Central memory CD8-positive, alpha-beta T cell (primary cell): ENCODE measurements around the gene ADGRA1.

Source experiments
- ATAC-seq: fragments of 150-1000 bp; cut with Tn5 transposase; replicated peaks from 2 replicates; pipeline ENCODE4 v1.10.0; 2022; ENCODE audit warnings: mild to moderate bottlenecking, moderate FRiP score, moderate number of reproducible peaks; ENCODE audit not compliant: poor library complexity, severe bottlenecking; ENCODE audit errors: extremely low read depth
- DNase-seq, 2 donors: peaks; one replicate each; pipeline ENCODE4 v3.0.0; 2021; ENCODE audit warnings: low spot score in 2 of 2
- H3K27ac Mint-ChIP-seq: one replicate; pipeline ENCODE4 v1.8.0; 2022; ENCODE audit warnings: low read depth, mild to moderate bottlenecking, moderate library complexity, mixed read lengths
- H3K27me3 Mint-ChIP-seq: one replicate; pipeline ENCODE4 v1.8.0; 2022; ENCODE audit warnings: mixed read lengths
- H3K36me3 Mint-ChIP-seq: one replicate; pipeline ENCODE4 v1.8.0; 2022; ENCODE audit warnings: mild to moderate bottlenecking, moderate library complexity, mixed read lengths; ENCODE audit not compliant: insufficient read depth
- H3K4me1 Mint-ChIP-seq: one replicate; pipeline ENCODE4 v1.8.0; 2022; ENCODE audit warnings: mixed read lengths
- H3K4me3 Mint-ChIP-seq: one replicate; pipeline ENCODE4 v1.8.0; 2022; ENCODE audit warnings: mild to moderate bottlenecking, moderate library complexity, mixed read lengths
- H3K9me3 Mint-ChIP-seq: one replicate; pipeline ENCODE4 v1.8.0; 2022; ENCODE audit warnings: mixed read lengths

ADGRA1 gene

DNA sequence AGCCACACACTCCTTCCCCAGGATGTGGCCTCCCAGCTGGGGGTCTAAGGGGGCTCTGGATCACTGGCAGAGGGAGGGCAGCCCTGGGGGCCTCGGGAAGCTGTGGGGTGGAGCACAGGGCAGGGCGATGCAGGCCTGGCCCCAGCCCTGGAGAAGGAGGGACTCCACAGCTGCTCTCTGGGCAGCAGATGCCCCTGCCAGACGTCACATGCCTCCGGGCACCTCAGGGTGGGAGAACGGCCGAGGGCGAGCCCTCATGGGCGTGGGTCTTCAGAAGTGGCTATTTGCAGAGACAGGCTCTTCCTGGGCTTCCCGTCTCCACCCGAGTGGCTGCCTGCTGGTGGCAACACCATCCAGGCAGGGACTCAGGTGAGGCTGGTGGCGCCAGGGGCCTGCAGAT is 16.0 kb upstream of the ADGRA1 start:
- H3K9me3 Mint-ChIP-seq: no peaks in the 10 kb centered on the region
- H3K4me3 Mint-ChIP-seq: no peak overlapping the region
- DNase-seq: no peak
- H3K4me1 Mint-ChIP-seq: no peaks in the 10 kb centered on the region
- H3K27ac Mint-ChIP-seq: no peak overlapping the region
- H3K27me3 Mint-ChIP-seq: peaks cover 12% of the 10 kb centered on the region
- ATAC-seq: no peak
- no peaks in the 10 kb centered on the region for H3K36me3 Mint-ChIP-seq

DNA sequence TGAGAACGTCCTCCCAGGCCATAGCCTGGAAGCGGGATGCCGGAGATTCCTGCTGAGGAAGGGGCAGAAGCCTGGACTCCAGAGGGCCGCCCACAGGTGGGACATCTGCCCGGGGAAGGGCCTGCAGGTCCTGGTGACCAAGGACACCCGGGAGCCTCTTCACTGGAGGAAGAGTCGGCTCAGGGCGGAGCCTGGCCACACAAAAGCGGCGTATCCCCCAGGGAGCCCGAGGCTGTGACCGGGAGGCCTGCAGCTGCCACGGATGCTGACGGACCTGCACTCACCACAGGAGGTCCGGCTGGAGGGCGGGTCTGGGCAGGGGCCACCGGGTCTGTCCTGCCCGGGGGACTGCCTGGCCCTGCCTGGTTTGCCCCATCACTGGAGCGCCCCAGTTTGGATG is 15.5 kb upstream of the ADGRA1 start:
- no peaks in the 10 kb centered on the region for H3K4me1 Mint-ChIP-seq
- H3K9me3 Mint-ChIP-seq: no peaks in the 10 kb centered on the region
- ATAC-seq (no peak), DNase-seq (no peak)
- H3K36me3 Mint-ChIP-seq: no peaks in the 10 kb centered on the region
- H3K4me3 Mint-ChIP-seq: no peak overlapping the region
- peaks cover 12% of the 10 kb centered on the region for H3K27me3 Mint-ChIP-seq
- H3K27ac Mint-ChIP-seq: no peak overlapping the region

DNA sequence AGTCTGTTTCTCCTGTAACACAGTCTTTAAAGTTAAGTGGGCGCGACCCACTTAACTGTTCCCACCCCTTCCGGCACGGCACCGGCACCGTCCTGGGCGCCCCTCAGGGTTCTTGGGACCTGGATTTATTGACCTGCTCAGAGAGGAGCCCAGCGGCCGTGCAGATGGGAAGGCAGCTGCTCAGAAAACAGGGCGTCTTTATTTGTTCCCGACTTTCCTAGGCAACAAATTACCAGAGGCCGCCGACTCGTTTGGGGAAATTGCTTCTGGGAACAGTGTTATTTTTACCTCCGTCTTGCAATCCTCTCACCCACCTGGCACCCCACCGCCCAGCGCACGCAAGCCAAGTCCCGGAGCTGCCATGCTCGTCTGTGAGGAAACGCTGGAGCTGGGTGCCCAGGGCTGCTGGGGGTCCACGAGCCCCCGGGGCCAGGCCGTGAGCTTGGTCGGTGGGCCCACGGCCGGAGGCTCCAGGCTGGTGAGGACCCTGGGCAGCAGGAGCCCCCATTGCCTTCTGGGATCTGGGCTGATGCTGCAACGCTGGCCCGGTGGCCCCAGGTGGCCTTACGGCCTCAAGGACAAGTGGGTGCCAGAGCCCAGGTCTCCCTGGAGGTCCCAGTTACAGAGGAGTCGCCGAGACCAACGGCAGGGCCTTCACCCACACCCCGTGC is 14.9 kb upstream of the ADGRA1 start:
- DNase-seq (no peak), ATAC-seq (no peak)
- Mint-ChIP-seq H3K27me3 (peaks cover 12% of the 10 kb centered on the region), H3K27ac (no peak overlapping the region), H3K4me3 (no peak overlapping the region), H3K36me3 (no peaks in the 10 kb centered on the region), H3K4me1 (no peaks in the 10 kb centered on the region), H3K9me3 (no peaks in the 10 kb centered on the region)

DNA sequence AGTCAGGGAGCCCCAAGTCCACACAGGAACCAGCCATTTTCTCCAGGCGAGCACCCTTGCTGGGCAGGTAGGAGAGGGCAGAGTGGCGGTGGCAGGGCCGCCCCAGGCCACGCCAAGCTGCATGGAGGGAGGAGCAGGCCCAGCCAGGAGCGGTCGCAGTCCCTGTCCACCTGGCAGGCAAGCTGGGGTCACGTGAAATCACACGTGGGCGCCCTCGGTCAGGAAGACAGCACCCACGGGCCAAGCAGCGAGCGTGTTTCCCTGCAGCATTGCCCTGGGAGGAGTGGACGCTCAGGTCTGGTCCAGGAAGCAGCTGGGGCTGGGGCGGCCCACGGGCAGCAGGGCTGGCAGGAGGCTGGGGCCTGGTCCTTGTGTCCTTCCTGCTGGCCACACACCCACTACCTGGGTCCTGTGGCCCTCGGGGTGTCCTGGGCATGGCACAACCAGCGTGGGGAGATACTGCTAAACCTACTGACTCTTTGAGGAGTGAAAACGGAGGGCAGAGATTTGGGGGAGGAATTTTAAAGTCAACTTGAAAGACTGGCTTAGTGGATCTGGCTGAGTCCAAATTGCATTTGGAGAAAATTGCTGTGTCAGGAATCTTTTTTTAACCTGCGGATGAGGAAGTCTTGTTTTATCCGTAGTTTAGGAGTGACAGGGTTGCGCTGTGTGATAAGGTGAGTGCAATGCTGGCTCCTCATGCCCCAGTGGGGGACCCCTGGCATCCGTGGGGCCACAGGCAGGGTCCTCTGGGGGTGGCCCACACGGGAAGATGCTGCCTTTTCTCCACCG is 12.2 kb upstream of the ADGRA1 start:
- ATAC-seq: no peak
- H3K36me3 Mint-ChIP-seq: no peaks in the 10 kb centered on the region
- no peaks in the 10 kb centered on the region for H3K9me3 Mint-ChIP-seq
- no peak for DNase-seq
- H3K27me3 Mint-ChIP-seq: peaks cover 12% of the 10 kb centered on the region
- H3K4me1 Mint-ChIP-seq: no peaks in the 10 kb centered on the region
- no peak overlapping the region for H3K27ac Mint-ChIP-seq
- H3K4me3 Mint-ChIP-seq: no peak overlapping the region

DNA sequence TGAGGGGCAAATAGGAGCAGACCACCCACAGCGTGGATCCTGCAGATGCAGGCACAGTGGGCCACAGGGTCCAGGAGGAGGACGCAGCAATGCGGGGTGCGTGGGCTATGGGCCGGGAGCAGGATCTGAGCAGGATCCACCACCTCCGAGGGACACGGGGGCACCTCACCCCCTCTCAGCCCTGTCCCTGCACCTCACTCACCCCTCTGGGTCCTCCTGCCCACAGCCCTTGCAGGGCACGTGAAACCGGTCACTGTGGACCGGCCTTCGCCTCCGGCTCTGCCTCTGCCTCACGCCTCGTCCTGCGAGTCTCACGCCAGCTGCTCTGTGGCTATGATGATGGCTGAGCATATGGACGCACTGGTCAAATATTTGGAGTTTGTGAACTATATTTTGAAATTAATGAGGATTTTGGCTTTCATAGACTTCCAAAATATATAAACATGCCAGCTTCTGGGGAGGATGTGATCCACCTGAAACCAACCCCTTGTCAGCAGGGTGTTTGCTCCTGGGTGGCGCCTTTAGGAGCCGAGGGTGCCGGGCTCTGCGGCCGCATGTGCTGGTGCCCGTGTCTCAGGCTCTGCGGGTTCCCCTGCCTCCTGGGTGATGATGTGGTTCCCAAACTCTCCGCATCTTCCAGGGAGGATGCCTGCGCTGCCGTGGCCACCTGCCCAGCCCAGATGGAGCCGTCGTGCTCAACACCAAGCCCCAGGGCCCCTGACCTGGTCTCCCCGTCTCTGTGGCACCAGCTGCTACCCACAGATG is 11.3 kb upstream of the ADGRA1 start:
- Mint-ChIP-seq H3K4me3 (no peak overlapping the region), H3K27ac (no peak overlapping the region), H3K4me1 (no peaks in the 10 kb centered on the region), H3K9me3 (no peaks in the 10 kb centered on the region), H3K27me3 (peaks cover 12% of the 10 kb centered on the region), H3K36me3 (no peaks in the 10 kb centered on the region)
- DNase-seq (no peak), ATAC-seq (no peak)

DNA sequence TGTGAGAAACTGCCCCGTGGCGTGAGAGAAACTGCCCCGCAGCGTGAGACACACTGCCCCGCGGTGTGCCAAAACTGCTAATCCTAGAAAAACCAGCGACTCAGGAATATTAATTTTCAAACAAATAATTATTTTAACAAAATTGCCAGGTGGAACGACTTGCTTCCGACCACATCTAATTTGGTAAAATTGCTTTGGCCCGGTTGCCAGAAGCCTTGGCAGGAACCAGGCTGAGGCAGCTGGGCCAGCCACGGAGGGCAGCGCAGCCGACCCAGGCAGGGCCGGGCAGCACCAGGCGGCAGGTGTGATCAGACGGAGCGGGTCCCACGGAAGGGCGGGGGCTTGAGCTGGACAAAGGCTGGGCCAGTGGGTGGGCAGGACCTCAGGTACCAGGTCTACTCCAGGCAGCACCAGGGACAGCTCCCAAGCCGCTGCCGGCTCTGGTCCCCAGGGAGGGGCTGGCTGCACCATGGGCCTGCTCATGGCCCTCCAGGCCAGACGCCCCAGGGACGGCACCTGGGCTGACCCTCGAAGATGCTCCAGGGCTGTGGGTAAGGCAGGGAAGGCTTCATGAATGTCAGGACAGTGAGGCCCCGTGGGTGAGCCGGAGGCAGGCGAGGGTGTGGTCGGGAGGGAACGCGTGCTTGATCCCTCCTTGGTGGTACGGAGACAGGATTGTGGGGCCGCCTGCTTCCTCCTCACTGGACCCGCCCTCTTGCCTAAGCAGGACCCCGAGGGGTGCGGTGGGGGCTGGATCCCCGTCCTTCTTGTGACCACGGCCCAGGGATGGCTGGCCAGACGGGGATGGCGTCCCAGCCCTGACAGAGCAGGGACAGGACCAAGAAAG is 7.7 kb upstream of the ADGRA1 start:
- Mint-ChIP-seq H3K27me3 (peaks cover 10% of the 10 kb centered on the region), H3K4me1 (no peaks in the 10 kb centered on the region), H3K36me3 (no peaks in the 10 kb centered on the region), H3K4me3 (no peak overlapping the region), H3K27ac (no peak overlapping the region), H3K9me3 (no peaks in the 10 kb centered on the region)
- ATAC-seq: no peak
- no peak for DNase-seq

DNA sequence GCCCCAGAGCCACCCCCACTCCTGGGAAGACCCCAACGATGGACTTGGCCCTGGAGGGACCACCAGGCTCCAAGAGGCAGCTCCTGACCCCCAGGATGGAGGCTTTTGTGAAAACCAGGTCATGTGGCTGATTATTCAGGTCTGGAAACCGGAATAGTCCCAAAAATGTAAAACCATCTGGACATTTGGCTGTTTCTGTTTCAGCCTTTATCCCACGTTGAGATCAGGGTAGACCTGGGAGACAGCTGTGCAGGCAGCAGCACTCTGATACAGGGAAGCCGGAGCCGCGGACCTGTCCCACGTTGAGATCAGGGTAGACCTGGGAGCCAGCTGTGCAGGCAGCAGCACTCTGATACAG is 7.1 kb upstream of the ADGRA1 start:
- Mint-ChIP-seq H3K9me3 (no peaks in the 10 kb centered on the region), H3K36me3 (no peaks in the 10 kb centered on the region), H3K4me1 (no peaks in the 10 kb centered on the region), H3K27me3 (peaks cover 9% of the 10 kb centered on the region), H3K27ac (no peak overlapping the region), H3K4me3 (no peak overlapping the region)
- ATAC-seq: no peak
- DNase-seq: no peak

DNA sequence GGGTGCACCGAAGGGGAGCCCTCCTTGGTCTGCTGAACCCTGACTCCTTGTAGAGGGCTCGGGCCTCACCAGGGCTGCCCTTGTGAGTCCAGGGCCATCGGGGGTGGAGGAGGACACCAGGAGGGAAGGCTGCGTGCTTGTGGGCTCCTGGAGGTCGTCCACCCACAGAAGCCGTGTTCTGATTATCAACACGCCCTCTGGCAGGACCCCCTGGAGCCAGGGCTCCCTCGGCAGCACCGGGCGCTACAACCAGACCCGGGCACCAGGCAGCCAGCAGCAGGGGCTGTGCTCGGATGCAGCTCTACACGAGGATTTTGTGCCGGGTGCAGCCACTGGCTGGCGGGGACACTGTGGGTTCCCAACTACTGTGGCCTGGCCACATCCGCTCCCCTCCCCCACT is 6.1 kb upstream of the ADGRA1 start:
- no peaks in the 10 kb centered on the region for H3K36me3 Mint-ChIP-seq
- no peak overlapping the region for H3K4me3 Mint-ChIP-seq
- no peaks in the 10 kb centered on the region for H3K9me3 Mint-ChIP-seq
- no peak overlapping the region for H3K27ac Mint-ChIP-seq
- no peaks in the 10 kb centered on the region for H3K4me1 Mint-ChIP-seq
- ATAC-seq: no peak
- H3K27me3 Mint-ChIP-seq: peaks cover 12% of the 10 kb centered on the region
- no peak for DNase-seq

DNA sequence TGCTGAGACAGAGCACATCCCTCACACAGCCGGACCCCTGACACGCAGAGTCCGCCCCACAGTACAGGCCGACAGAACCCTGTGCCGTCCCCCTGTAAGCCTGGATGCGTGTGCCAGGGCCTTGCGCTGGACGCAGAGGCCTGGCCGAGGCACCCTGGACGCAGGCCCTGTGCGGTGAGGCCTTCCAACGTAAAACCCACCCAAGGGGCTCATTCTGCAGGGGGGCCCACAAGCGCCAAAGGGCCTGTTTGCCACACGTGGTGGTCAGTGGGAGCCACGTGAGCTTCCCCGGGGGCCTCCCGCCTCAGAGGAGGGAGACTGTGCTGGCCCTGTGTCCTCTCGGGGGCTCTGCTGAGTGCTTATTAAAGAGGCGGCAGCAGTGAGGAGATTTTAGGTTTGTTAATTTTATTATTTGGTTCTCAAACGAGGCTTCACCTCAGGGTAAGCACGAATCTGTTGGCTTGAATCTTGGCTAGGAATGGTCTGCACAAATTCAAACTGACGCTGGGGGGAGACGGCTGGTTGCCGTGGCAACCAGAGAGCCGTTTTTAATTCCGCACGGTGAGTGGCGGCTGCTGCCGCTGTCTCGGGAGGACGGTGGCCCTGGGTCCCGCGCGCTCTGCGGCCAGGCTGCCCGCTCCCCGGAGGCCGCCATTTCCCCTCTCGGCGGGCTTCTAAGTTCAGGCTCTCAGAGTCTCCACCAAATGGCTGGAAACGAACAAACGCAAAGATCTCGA is 4.9 kb upstream of the ADGRA1 start:
- H3K27me3 Mint-ChIP-seq: peaks cover 21% of the 10 kb centered on the region
- H3K4me3 Mint-ChIP-seq: no peak overlapping the region
- H3K36me3 Mint-ChIP-seq: no peaks in the 10 kb centered on the region
- ATAC-seq (no peak), DNase-seq (no peak)
- no peaks in the 10 kb centered on the region for H3K4me1 Mint-ChIP-seq
- H3K9me3 Mint-ChIP-seq: no peaks in the 10 kb centered on the region
- no peak overlapping the region for H3K27ac Mint-ChIP-seq

DNA sequence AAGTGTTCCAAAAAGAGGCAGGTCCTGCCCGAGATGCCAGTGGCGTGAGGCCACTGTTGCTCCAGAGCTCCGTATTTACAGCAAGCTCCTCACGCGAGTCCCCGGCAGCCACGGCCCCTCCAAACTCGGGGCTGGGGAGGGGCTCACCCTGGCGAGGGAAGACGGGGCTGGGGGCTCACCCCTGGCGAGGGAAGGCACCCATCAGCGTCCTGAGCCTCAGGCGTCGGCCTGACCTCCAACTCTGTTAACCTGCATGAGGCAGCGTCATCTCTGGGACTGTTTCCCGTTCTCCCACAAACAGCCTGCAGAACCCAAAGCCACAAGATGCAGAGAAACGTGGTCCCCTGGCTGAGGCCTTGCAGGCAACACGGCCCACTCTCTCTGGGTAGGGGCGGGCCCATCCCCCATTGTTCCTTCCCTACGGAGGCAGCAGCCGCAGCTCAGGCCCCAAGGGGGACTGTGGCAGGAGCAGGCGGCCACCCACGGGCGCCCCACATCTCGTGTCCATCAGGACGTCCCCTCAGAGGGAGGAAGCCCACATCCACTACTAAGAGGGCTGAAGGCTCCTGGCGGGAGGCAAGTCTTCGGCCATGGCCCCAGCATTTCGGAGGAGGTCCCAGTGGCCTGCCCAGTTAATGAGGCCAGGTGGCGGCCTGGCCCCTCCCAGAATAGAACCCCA is 4.2 kb upstream of the ADGRA1 start:
- no peaks in the 10 kb centered on the region for H3K36me3 Mint-ChIP-seq
- ATAC-seq (no peak), DNase-seq (no peak)
- no peak overlapping the region for H3K4me3 Mint-ChIP-seq
- H3K4me1 Mint-ChIP-seq: no peaks in the 10 kb centered on the region
- peaks cover 21% of the 10 kb centered on the region for H3K27me3 Mint-ChIP-seq
- H3K27ac Mint-ChIP-seq: no peak overlapping the region
- H3K9me3 Mint-ChIP-seq: no peaks in the 10 kb centered on the region

DNA sequence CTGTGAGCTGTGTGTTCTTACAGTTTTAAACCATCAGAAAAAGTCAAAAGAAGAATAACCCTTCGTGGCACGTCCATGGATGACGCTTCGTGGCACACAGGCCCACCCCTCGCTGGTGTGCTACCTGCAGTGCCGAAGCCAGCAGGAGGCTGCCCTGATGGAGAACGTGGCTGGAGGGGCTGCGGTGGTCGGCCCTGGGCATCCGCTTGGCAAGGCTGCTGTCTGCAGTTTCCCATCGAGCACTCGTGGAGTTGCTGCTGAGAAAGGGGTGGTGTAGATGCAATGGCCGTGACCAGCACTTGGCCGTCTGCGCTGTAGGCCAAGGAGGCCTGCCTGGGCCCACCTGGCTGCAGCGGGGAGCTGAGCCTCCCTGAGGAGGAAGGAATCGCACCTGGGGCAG is 3.2 kb upstream of the ADGRA1 start:
- ATAC-seq (no peak), DNase-seq (no peak)
- Mint-ChIP-seq H3K27ac (no peak overlapping the region), H3K27me3 (peaks cover 21% of the 10 kb centered on the region), H3K9me3 (no peaks in the 10 kb centered on the region), H3K4me1 (no peaks in the 10 kb centered on the region), H3K4me3 (no peak overlapping the region), H3K36me3 (no peaks in the 10 kb centered on the region)
